DMS153 treated with DMSO at 0.1 percent for 48 hours (cell line): ENCODE data around the gene FAM81A.

Experiments used
- DNase-seq: peaks from one replicate; lab custom pipeline; 2025; ENCODE audit not compliant: unreplicated experiment; lab: John Stamatoyannopoulos, UW

FAM81A gene

DNA sequence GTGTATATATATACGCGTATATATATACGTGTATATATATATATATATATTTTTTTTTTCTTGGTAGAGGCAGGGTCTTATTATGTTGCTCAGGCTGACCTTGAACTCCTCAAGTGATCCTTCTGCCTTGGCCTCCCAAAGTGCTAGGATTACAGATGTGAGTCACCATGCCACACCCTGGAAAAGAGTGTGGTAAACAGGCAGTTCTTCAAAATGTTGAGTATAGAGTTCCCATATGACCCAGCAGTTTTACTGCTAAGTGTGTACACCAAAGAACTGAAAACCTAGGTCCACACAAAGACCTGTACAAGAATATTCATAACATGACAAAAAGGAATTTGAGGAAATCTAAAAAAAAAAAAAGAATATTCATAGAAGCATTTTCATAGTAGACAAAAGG lies 101.8 kb downstream of the FAM81A start:
- no peak for DNase-seq

DNA sequence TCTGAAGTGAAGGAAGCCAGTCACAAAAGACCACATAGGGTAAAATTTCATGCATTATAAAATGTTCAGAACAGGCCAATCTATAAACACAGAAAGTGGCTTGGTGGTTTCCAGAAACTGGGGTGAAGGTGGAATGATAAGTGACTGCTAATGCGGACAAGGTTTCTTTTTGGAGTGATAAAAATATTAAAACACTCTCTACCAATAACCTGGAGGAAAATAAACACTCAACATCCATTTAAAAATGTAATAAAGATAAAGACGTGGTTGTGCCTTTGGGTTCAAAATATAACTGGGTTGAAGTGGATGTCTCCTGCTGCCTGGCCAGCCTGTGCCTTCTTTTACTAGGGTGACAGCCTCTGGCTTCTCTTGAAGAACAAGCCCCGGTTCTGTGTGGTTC lies 102.7 kb downstream of the FAM81A start:
- DNase-seq = no peak

DNA sequence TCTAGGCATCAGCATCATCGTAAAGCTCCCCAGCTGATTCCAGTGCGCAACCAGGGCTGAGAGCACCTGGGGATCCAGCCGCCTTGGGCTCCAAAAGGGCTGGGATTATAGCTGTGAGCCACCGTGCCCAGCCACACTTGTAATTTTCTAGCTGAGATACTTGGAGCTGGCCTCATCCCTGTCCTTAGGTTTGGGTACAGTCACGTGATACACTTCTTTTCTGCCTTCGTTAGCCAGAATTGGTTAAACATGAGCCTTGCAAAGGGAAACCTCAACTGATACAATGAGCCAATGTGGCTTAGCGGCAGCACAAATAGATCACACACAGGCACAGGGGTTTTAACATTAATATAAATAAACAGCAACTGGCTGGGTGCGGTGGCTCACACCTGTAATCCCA lies 103.8 kb downstream of the FAM81A start:
- DNase-seq = no peak

DNA sequence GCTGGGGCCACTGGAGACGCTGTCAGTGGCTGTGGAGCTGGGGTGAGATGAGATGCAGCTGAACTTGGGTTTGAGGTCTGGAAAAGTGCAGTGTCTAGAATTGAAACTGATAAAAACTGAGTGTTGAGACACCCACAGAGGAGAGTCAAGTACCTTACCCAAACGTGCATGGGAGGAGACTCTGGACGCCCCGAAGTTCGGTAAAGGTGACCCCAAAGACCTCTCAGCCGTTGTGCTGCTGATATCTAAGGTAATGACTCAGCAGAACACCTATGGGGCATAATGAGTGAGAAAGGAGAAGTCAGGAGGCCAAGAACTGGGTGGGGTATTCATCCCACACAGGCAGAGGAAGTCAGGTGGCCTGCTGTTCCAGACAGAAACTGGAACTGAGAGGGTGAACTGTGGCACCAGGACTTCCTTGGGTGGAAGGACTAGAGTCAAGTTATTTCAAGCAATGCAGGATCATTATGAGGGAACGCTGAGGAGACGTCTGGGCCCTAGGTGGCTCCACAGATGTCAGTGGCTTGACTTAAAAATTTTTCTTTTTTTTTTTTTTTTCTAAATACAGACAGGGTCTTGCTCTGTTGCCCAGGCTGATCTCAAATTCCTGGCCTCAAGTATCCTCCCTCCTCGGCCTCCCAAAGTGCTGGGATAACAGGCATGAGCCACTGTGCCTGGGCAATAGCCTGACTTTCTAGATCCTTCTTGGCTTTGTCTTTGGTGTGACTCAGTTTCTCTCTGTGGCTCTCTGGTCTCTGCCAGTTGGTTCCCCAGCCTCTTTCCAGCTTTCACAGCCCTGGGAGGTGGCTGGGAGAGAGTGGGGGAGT lies 105.9 kb downstream of the FAM81A start:
- no peak for DNase-seq

DNA sequence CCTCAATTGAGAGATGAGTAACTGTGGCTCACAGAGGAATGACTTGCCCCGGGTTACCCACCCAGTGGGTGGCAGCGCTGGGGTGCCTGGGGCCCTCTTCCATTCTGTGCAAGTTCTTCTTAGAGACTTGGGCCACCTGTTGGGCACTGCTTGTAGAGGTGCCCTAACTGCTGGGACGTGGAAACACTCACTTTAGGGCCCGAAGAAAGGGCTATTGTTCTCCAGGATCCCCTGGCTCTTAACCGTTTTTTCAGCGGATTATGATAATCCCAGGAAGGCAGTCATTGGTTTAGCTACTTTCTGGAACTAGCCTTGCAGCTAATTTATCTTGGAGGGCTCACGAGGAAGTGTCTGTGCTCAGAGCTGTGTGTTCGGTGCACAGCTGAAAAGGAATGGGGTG lies 107.6 kb downstream of the FAM81A start:
- no peak for DNase-seq

DNA sequence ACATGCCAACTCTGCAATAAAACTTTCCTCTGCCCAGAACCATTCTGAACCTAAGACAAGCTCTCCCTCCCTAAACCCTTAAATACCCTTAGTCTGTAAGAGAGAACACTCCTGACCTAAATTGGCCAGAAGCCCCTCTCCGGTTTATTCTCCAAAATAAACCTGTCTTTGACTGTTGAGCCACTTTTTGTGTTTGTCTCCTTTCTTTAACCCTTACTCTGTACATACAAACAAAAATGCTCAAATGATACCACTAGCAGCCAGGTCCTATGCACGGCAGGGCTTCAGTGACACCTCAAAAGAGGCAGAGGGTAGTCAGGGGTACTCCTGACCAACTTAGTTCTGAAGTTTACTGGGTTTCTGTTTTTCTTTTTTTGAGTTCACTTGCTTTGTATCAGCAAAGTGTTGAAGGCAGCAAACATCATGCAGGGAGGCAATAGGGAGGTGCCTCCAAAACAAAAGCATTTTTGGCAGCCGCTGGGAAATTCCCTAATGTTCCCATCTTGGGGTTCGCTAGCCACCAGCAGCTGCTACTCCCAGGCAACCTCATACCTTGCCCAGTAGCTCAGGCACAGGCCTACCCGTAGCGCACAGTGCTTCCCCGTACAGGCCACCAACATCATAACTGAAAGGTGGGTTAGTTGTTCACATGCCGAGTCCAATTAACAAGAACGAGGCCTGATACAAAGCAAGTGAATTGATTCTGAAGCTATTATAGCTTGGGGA lies 110.7 kb downstream of the FAM81A start:
- DNase-seq = no peak

DNA sequence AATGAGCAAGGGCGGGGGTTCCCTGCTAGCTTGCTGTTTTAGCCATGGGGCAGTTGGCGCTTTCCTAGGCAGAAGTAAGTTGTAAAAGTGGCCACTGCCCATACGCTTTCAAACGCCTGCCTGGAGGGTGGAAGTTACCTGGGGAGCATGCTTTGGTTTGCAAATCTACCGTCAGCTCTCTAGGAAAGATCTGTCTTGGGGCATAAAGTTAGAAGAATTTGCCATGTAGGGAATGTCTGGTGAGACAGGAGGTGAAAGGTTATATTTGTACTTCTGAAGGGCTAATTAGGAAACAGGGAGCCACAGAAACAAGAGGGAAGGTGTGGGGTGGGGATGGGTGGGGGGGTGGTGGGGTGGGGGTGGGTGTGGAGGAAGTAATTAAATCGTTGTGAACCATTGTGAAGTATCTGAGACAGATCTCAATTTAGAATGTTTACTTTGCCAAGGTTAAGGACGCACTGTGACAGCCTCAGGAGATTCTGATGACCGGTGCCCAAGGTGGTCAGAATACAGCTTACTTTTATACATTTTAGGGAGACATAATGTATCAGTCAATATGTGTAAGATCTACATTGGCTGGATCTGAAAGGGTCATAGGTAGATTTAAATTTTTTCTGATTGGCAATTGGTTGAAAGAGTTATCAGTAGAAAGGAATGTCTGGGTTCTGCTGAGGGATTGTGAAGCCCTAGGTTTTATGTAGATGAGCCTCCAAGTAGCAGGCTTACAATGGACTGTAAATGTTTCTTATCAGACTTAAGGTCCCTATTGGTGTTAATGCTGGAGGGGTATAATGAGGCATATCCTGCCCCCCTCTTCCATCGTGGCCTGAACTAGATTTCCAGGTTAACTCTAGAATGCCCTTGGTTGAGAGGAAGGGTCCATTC lies 111.6 kb downstream of the FAM81A start:
- DNase-seq = no peak

DNA sequence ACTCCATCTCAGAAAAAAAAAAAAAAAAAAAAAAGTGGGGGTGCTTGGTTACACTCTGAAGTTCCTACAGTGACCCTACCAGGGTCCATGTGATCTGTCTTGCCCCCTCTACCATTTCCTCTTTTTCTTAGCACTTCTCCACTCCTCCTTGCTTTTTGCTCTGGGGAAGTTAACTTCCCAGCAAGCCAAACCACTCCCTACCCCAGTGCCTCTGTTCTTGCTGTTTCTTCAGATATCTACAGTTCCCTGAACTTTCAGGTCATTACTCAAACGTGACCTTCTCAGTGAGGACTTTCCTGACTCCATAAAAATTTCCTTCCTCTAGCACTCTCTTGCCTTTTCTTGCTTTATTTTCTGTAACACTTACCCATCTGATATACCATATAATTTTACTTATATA lies 112.5 kb downstream of the FAM81A start:
- no peak for DNase-seq

DNA sequence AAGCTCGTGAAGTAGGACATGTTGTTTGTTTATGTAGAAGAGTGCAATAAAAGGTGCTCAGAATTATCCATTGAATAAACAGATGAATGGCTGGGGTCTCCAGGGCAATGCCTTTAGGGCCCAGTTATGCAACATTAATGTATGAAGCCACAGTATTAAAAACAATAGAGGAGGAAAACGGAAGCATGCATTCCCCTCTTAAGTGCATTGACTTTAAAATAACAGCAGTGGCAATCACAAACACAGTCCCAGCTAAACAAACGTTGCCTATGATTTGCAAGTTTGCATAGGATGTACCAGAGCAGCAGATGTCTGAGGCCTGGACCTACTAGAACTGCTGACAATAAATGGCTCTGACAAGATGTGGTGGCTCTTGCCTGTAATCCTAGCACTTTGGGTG lies 113.0 kb downstream of the FAM81A start:
- DNase-seq = no peak

DNA sequence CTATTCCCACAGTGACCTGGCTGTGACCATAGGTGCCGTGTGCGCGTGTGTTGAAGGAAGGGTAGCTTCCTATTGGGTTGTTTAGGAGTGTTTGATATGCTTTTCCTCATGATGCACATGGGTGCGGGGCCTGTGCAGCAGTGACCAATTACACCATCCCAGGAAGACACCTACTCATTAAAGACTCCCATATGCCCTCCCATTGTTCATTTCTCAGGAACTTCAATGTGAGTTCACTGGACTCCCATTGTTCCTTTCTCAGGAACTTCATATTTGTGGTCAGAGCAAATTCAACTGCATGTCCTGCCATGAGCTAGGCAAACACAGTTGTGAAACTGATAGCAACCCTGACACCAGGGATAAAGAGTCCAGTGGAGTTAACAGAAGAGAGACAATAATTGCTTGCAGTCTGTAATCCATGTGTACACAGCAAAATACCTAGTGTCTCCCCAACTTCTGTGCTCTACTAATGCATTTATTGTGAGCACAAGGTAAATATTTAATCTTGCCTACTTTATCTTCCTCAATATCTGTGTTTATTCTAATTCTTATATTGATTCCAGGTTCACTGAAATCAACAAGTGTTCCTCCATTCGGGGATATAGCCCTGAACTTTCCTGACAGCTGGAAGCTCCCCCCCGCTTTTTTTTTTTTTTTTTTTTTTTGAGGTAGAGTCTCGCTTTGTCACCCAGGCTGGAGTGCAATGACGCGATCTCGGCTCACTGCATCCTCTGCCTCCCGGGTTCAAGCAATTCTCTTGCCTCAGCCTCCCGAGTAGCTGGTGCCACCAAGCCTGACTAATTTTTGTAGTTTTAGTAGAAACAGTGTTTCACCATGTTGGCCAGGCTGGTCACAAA lies 116.1 kb downstream of the FAM81A start:
- DNase-seq = peak; percentile 31

DNA sequence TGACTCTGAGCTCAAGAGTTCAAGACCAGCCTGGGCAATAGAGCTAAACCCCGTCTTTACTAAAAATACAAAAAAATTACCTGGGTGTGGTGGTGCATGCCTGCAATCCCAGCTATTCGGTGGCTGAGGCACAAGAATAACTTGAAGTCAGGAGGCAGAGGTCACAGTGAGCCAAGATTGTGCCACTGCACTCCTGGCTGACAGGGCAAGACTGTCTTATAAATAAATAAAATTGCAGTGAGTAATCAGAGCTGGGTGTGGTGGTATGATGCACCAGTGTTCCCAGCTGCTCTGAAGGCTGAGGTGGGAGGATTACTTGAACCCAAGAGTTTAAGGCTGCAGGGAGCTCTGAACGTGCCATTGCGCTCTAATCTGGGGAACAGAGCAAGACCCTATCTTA lies 117.7 kb downstream of the FAM81A start:
- no peak for DNase-seq

DNA sequence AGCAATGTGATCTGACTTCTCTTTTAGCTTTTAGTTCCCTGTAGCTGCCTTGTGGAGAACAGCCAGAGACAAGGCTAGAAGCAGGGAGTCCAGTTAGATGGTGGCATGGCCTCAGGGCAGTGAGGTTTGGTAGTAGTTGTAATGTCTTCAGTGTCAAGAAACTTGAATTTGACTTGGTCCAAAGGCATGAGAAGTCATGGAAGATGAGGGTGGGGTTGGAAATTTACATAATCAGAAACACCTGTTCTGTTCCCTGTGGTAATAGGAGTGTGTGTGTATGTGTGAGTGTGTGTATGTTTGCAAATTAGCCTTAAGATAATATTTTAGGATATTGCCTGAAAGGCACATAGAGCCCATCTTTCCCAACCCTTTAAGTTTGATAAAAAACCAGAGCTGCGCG lies 118.4 kb downstream of the FAM81A start:
- no peak for DNase-seq

DNA sequence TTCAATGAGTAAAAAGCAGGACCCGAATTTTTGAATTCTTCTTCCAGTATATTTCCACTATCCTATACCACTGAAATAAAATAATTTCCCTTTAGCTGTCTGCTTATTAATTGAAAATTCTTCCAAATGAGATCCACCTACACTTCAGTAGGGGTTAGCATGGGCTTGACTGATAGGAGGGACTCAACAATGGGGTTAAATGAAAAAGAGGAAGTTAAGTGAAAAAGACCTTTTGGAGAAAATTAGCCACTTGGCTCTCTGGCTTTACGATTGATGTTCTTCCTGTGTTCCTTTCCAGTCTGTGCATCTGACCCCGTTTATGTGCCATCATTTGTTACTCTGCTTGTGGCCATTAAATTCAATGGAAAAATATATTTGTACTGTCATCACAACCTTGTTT lies 119.6 kb downstream of the FAM81A start:
- DNase-seq = no peak

DNA sequence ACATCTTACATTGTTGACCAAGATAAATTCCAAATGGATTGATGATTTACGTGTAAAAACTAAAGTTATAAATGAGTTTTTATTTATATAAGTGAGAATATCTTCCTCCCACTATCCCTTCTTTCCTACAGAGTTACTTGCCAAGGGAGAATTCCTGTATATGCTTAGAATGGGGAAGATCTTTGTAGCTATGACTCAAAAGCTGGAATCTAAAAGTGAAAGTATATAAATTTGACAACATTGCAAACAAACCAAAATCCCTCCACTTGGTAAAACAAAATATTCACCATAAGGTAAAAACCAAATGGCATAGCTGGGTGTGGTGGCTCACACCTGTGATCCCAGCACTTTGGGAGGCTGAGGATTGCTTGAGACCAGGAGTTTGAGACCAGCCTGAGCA lies 120.9 kb downstream of the FAM81A start:
- DNase-seq = no peak

DNA sequence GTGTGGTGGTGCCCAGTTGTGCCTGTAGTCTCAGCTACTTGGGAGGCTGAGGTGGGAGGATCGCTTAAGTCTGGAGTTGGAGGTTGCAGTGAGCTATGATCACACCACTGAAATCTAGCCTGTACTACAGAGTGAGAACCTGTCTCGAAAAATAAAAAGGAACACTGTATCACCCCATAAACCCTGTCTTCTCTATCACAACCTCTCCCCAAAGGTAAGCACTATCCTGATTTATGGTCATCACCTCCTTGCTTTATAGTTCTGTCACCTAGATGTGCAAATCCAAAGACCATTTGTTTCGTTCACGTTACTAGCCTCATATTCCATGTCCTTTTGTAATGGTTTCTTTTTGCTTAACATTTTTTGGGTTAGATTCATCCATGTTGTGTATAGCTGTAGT lies 123.6 kb downstream of the FAM81A start:
- DNase-seq = no peak

DNA sequence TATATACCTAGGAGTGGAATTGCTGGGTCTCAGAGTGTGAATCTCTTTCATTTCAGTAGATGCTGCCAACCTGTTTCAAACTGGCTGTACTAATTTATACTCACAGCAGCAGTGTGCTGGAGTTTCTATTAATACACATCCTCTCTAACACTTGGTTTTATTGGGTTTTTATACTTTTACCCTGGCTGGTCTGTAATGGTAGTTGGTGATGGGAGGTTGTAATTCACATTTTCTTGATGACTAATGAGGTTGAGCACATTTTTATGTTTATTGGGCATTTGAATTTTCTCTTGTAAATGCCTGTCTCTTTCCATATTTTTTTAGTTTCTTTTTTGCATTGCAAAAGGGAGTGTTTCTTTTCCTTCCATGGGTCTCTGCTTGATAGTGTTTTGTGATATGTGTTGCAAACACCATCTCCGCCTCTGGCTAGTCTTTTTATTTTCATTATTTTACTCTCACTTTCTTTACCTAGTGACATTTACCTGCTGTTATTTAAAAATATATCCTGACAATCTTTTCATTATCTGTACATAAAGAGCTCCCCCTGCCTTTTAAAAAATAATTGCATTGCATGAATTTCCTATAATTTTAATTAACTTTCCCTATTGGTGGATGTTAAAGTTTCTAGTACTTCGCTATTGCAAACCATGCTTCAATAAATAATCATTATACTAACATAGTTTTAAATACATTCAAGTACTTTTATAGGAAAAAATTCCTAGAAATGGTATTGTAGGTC lies 124.6 kb downstream of the FAM81A start:
- DNase-seq = no peak

DNA sequence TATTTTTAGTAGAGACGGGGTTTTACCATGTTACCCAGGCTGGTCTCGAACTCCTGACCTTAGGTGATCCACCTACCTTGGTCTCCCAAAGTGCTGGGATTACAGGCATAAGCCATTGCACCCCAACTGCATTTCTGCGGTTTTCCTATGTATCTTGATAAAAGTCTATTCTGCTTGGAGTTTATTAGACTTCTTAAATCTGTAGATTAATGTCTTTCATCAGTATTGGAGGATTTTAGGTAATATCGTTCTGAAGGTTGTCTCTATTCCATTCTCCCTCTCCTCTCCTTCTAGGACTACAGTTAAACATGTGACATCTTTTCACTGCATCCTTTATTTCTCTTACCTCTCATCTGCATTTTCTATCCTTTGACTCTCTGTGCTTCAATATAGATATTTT lies 127.3 kb downstream of the FAM81A start:
- DNase-seq = no peak

DNA sequence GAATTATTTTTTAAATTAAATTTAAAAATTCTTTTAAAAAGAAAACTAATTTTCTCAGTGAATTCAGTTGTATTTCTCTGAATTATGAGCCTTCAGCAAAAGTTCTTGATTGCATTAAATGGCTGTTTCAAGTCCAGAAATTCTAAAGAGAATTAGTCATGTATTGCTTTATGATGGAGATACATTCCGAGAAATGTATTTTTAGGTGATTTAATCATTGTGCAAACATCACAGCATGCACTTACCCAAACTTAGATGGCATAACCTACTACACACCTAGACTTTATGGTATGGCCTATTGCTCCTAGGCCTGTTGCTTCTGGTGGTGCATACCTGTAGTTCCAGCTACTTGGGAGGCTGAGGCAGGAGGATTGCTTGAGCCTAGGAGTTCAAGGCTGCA lies 129.3 kb downstream of the FAM81A start:
- no peak for DNase-seq

DNA sequence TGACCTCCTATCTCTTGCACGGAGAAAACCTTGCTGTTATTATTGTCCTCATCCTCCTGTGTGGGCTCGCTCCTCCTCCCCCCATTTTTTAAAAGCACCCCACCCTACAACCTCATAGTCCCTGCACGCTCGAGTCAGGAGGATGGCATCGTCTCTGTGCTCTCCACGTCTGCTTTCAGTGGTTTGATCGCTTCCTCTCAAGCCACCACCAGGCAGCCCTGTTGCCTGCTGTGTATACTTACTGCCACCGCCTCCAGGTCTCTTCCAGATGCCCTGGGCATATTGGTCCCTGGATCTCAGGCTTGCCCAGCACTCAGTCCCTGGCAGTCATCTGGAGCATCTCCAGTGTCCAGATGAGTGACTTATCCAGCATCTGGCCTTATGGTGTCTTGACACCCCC lies 131.5 kb downstream of the FAM81A start:
- DNase-seq = no peak

DNA sequence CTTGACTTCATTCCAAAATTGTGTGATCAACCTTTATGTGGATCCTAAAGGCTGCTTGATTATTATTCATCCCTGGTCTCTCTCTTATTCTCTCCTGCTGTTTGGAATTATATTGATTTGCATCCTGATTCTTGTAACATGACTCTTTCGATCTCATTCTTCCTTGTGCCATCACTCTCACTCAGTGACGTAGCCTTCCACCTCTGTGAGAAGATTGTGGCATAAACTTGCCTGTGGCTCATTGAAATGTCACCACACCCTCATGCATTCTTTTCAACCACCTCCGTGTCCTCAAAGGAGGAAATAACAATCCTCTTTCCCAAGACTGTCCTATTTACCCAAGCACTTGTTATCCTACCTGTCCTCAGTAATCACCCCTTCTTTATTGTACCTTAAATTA lies 132.3 kb downstream of the FAM81A start:
- DNase-seq = no peak
